Body of pancreas (tissue), 4 donors: ENCODE results near the gene ANAPC10. TPM values are rescaled to one million over a fixed set of nuclear protein-coding genes. Genes with fewer than 3 reads are reported as not detected.
A peak's percentile ranks its signal among the peaks of the same experiment; 100 is the strongest.

Source experiments
- ATAC-seq: fragments of 150-250 bp; one replicate; pipeline ENCODE4 v1.9.1; 2016
- DNase-seq, 4 donors: peaks; one replicate each; pipeline ENCODE4 v3.0.0-alpha.2; 2019
- H3K27ac ChIP-seq, 4 donors: fragments of 200-600 bp; sonication (generic); 1 replicate in 3 of 4; 2 replicates in 1 of 4; pipeline versions ENCODE4 v1.5.1 to v1.6.1; 2016 to 2019; ENCODE audit warnings: mild to moderate bottlenecking in 1 of 4, mixed read lengths in 1 of 4, moderate library complexity in 1 of 4
- H3K27me3 ChIP-seq, 2 donors: fragments of 200-600 bp; sonication (generic); one replicate each; pipeline ENCODE4 v1.6.0; 2016; ENCODE audit warnings: mild to moderate bottlenecking in 1 of 2
- H3K36me3 ChIP-seq, 2 donors: fragments of 200-600 bp; sonication (generic); replicated peaks in 1 of 2; 2 replicates each; pipeline ENCODE4 v1.5.1; 2016; ENCODE audit warnings: low read depth in 2 of 2; ENCODE audit not compliant: insufficient read depth in 1 of 2
- H3K4me1 ChIP-seq: fragments of 200-600 bp; sonication (generic); one replicate; pipeline ENCODE4 v1.6.0; 2016
- H3K4me3 ChIP-seq, 2 donors: fragments of 200-600 bp; sonication (generic); 1 replicate in 1 of 2; 2 replicates in 1 of 2; pipeline ENCODE4 v1.5.1; 2016 to 2019
- H3K9me3 ChIP-seq, 3 donors: fragments of 200-600 bp; sonication (generic); 1 replicate in 2 of 3; 2 replicates in 1 of 3; pipeline ENCODE4 v1.5.1; 2016
- CTCF ChIP-seq, 7 experiments: fragments of 450-650 bp in 4 of 7; fragments of 200-600 bp in 3 of 7; sonication (generic) in 3 of 7; IDR thresholded peaks; one replicate each; pipeline ENCODE4 v1.5.1; 2016 to 2019; ENCODE audit warnings: antibody characterized with exemption in 7 of 7
- POLR2A ChIP-seq, 3 donors: fragments of 450-650 bp; IDR thresholded peaks; one replicate each; pipeline ENCODE4 v1.6.1; 2016; ENCODE audit warnings: antibody characterized with exemption in 3 of 3, mild to moderate bottlenecking in 2 of 3
- WGBS, 2 donors: methylation state at CpG; one replicate each; pipeline ENCODE4 v1.1.5; 2017; 5-methylcytosine and 5-hydroxymethylcytosine counted together
- intact Hi-C: fragments of 100-400 bp; cut with DNase I; formaldehyde crosslinking; loops from one replicate; pipeline ENCODE4 v1.15.1; 2023
- total RNA-seq, 2 donors: library from RNA; depleted of rRNA; stranded (reverse); fragments of >200 nt; gene quantifications; one replicate each; pipeline ENCODE4 v1.1.0, GENCODE V29; 2016

The ANAPC10 gene
- total RNA-seq, 2 donors from 2014 or later: 6.6 to 10.9 TPM

DNA sequence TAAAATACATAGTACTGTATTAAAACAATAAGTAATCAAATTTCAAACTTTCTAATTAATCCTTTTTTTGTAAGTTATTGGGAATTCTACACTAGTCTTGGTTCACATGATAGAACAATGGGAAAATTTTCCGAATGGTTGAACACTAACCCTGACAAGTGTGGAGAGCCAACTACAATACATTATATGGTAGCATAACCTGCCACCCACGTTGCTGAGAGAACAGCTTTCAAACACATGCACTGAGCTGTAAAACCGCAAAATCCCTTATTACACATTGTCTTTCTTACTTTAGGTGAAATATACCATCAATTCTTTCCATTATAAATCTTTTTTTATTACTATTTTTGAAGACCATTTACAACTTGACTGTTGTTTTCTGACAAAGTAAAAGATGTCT, 54.7 kb downstream of the ANAPC10 start:
- H3K27me3 ChIP-seq: no peaks in the 10 kb centered on the region
- H3K36me3 ChIP-seq: no peaks in the 10 kb centered on the region
- no peak overlapping the region for H3K27ac ChIP-seq
- no peaks in the 10 kb centered on the region for H3K9me3 ChIP-seq
- 87% methylated on average over 3 of the region's 3 CpGs for WGBS, 2 donors
- no peak for DNase-seq
- H3K4me1 ChIP-seq: no peaks in the 10 kb centered on the region
- intact Hi-C loops: no loop called here
- no peak for TF ChIP-seq CTCF (IDR thresholded peaks at IDR 0.05)
- TF ChIP-seq POLR2A (IDR thresholded peaks at IDR 0.05): no peak
- H3K4me3 ChIP-seq: no peak overlapping the region
- ATAC-seq: no peak

DNA sequence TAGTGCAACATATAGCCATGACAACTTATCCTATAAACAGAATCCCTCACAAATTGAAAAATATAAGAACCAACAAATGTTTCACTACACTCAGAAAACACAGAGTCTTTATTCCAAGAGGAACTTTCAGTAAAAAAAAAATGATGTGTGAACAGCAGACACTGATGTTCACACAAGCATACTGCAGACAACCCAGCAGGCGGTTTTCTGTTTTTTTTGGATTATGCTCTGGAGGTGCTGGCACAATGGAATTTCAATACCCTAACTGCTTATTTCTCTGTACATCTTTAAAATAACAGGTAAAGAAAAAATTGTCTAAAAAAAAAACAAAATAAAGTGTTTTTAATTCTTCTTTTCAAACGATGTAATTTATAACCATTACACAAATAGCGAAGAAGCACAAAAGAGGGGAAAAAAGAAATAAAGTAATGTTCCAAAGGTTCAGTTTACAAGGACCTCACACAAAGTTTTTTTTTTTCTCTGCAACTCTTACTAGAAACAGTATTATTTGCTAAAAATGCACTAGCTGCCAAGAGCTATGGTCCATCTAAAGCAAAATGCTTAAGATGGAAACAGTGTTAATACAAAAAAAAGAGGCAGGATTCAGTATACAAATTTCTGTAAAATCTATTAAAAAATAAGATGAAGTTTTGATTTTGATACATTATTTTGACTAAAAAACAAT, 55.3 kb downstream of the ANAPC10 start:
- no peaks in the 10 kb centered on the region for H3K4me1 ChIP-seq
- ATAC-seq: no peak
- 88 to 89% methylated on average over 3 of the region's 3 CpGs for WGBS, 2 donors

DNA sequence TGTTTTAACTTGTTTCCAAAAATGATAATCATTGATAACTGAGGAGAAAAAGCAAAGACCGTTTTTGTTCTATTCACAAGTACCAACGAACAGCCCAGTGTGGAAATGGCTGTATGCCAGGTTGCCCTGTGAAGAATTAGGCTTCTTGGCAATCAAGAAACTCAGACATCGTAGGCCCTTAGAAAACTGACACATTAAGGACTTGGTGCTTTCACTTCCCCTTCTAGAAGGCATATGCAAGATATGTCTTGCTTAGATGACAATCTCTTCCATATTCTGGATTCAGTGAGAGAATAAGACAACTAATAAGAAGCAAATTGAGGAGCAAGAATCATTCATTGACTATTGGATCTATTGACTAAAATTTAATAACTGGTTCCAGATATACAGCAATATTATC, 56.6 kb downstream of the ANAPC10 start:
- Histone ChIP-seq H3K27me3 (no peaks in the 10 kb centered on the region), H3K36me3 (no peaks in the 10 kb centered on the region), H3K27ac (no peak overlapping the region), H3K9me3 (no peaks in the 10 kb centered on the region), H3K4me1 (no peaks in the 10 kb centered on the region), H3K4me3 (no peak overlapping the region)
- DNase-seq (peak in 1 of 4 donors; percentile 20), ATAC-seq (no peak)
- TF ChIP-seq CTCF (IDR thresholded peaks at IDR 0.05) (no peak), POLR2A (IDR thresholded peaks at IDR 0.05) (no peak)
- WGBS, 2 donors: 45 to 75% methylated on average over 3 of the region's 3 CpGs
- intact Hi-C loops: no loop called here

More for the DNA sequence above, 55.3 kb downstream of the ANAPC10 start:
- DNase-seq: no peak
- H3K9me3 ChIP-seq: no peaks in the 10 kb centered on the region
- intact Hi-C loops: no loop called here
- no peak overlapping the region for H3K4me3 ChIP-seq
- no peaks in the 10 kb centered on the region for H3K36me3 ChIP-seq
- H3K27me3 ChIP-seq: no peaks in the 10 kb centered on the region
- H3K27ac ChIP-seq: no peak overlapping the region
- TF ChIP-seq CTCF (IDR thresholded peaks at IDR 0.05) (no peak), POLR2A (IDR thresholded peaks at IDR 0.05) (no peak)

GRCh38 chr4:145035494-145036136, 62.4 kb downstream of the ANAPC10 start:
- Histone ChIP-seq H3K9me3 (no peaks in the 10 kb centered on the region), H3K27ac (no peak overlapping the region), H3K4me3 (no peak overlapping the region), H3K27me3 (no peaks in the 10 kb centered on the region), H3K36me3 (peaks cover 0 to 1% of the 10 kb centered on the region in 2 donors), H3K4me1 (no peaks in the 10 kb centered on the region)
- no peak for TF ChIP-seq POLR2A (IDR thresholded peaks at IDR 0.05)
- TF ChIP-seq CTCF (IDR thresholded peaks at IDR 0.05): no peak
- DNase-seq: no peak
- intact Hi-C loops: no loop called here
- ATAC-seq: no peak
- 84 to 97% methylated on average over 2 of the region's 2 CpGs for WGBS, 2 donors
